ENCODE data around the gene ABHD16A.

DNA sequence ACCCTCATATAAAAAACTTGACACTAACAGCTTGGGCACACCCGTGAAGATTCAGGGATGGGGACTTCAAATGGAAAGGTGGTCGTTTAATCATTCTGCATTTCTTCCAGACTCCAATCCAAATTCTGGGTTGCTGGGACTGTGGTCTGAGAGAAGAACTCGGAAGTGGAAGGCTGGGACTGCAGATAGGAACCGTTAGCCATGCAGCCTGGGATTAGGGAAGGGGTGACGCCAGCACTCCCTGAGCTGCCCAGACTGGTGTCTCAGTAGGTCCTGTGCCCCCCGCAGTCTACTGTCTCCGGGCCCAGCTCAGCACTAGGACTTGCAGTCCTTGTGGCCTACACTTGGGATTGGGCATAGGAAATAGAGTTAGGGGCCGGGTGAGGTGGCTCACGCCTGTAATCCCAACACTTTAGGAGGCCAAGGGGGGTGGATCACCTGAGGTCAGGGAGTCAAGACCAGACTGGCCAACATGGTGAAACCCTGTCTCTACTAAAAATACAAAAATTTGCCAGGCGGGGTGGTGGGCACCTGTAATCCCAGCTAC, 33.7 kb upstream of the ABHD16A start:
- TF ChIP-seq SUZ12 (IDR thresholded peaks at IDR 0.05; ENCODE audit: unreplicated experiment), result no peak
- TF ChIP-seq POLR2A (IDR thresholded peaks at IDR 0.05; ENCODE audit: low read depth, low read length), result no peak
- no peak for TF ChIP-seq SRF (IDR thresholded peaks at IDR 0.05; ENCODE audit: low read depth in 2 of 2, low read length in 2 of 2)
- TF ChIP-seq, protein P1, sequence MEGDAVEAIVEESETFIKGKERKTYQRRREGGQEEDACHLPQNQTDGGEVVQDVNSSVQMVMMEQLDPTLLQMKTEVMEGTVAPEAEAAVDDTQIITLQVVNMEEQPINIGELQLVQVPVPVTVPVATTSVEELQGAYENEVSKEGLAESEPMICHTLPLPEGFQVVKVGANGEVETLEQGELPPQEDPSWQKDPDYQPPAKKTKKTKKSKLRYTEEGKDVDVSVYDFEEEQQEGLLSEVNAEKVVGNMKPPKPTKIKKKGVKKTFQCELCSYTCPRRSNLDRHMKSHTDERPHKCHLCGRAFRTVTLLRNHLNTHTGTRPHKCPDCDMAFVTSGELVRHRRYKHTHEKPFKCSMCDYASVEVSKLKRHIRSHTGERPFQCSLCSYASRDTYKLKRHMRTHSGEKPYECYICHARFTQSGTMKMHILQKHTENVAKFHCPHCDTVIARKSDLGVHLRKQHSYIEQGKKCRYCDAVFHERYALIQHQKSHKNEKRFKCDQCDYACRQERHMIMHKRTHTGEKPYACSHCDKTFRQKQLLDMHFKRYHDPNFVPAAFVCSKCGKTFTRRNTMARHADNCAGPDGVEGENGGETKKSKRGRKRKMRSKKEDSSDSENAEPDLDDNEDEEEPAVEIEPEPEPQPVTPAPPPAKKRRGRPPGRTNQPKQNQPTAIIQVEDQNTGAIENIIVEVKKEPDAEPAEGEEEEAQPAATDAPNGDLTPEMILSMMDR (IDR thresholded peaks at IDR 0.05 in 2 of 3, conservative IDR thresholded peaks at IDR 0.05 in 1 of 3; ENCODE audit: control insufficient read depth in 2 of 3, extremely low read depth in 1 of 3, insufficient read depth in 1 of 3, low read depth in 3 of 3, low read length in 3 of 3), result no peak
- no peak for TF ChIP-seq MYC (IDR thresholded peaks at IDR 0.05; ENCODE audit: insufficient read depth, insufficient read length, insufficient replicate concordance, low read length, severe bottlenecking)
- no peak for TF ChIP-seq TAF1 (IDR thresholded peaks at IDR 0.05; ENCODE audit: borderline replicate concordance, low read depth, low read length)
